Anterior cingulate cortex (tissue), 58 donors: Measurements from ENCODE around the gene BGLAP.
"Not testable (repeated sequence)": the region's sequence is repeated elsewhere in the genome, so short reads cannot be mapped to it uniquely, and the experiment has no call there.

Experiments
- DNase-seq, 58 donors: peaks; one replicate each; lab custom pipeline; 2025; lab: John Stamatoyannopoulos, UW

Gene BGLAP

DNA sequence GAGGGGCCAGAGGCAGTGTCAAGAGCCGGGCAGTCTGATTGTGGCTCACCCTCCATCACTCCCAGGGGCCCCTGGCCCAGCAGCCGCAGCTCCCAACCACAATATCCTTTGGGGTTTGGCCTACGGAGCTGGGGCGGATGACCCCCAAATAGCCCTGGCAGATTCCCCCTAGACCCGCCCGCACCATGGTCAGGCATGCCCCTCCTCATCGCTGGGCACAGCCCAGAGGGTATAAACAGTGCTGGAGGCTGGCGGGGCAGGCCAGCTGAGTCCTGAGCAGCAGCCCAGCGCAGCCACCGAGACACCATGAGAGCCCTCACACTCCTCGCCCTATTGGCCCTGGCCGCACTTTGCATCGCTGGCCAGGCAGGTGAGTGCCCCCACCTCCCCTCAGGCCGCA lies at the start of gene BGLAP:
TSS of gene BGLAP (plus strand) at position 259 of the 400 bp plus-strand sequence. CDS start at position 307, 48 bp downstream.
- no peak for DNase-seq

DNA sequence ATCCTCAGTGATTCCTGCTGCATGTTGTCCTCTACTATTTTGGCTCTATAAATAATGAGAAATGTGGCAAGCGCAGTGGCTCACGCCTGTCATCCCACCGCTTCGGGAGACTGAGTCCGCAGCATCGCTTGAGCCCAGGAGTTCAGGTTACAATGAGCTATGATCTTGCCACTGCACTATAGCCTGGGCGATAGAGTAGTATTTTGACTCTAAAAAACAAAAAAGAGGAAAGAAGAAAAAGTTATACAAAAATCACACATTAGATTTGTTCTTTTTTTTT lies 48.8 kb upstream of the BGLAP start:
- DNase-seq, result no peak

DNA sequence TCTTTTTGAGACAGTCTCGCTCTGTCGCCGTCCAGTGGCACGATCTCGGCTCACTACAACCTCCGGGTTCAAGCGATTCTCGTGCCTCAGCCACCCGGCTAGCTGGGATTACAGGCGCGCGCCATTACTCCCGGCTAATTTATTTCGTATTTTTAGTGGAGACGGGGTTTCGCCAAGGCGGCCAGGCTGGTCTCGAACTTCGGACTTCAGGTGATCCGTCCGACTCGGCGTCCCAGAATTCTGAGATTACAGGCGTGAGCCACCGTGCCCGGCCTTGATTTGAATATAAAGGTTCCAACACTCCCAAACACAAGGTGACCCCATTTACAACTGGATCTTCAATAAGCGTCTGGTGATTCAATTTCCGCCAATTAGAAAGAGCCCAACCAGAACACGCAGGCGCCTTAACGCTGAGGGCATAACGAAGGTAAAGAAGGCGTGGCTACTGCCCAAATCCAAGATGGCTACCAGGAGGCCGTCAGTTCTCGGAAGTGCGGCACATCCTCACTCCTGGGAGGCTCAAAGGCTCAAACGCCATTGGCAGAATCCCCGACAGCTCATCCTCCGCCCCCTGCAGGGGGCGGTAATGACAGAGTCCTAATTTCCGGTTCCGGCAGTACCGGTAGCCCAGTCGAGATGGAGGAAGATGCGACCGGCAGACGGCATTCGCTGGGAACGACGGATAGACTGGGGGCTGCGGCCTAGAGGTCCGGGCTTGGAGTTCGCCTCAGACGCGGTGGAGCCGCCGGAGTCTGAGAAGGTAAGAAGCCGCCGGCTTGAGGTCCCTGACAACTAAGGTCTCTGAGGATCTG lies 48.3 kb upstream of the BGLAP start, which contains the start of gene SLC25A44:
TSS of gene SLC25A44 (plus strand) at position 617 of the 812 bp plus-strand sequence. CDS start 5,744 bp downstream, outside the sequence.
- peak; percentile 74 to 99 (median 97) for DNase-seq

DNA sequence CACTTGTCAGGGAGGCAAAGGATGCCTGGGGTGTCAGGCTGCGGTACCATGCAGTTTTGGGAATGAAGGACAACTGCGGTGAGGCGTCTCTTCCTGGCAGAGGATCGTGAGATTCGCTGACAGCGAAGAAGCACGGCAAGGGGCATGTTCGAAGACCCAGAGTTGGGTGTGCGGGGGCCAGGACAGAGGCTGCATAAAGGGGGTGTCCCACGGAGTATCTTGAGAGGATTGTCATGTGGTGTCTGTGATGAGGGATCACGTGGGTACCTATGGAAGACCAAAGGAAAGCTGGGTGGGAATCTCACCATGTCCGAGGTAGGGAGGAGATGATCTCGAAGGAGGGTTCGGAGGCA lies 47.7 kb upstream of the BGLAP start:
- peak in 19 of 58 donors; percentile 19 to 67 (median 51) for DNase-seq

DNA sequence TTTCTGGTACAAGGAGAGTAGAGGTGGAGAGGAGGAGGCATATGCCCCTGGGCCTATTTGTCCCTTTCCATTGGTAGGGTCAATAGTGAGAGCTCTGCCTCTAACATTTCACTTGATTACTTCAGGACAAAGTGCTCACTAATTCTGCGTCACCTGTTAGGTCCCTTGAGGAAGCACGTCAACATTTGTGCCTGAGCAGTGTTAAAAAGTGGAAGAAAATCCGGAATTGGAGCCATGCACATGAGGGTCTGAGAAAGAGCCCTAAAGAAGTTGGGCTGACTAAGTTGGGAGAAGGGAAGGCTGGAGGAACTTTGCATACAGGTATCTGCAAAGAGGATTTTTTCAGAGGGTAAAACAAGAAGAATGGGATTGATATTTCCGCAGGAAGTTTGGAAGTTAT lies 46.1 kb upstream of the BGLAP start:
- DNase-seq, result no peak

DNA sequence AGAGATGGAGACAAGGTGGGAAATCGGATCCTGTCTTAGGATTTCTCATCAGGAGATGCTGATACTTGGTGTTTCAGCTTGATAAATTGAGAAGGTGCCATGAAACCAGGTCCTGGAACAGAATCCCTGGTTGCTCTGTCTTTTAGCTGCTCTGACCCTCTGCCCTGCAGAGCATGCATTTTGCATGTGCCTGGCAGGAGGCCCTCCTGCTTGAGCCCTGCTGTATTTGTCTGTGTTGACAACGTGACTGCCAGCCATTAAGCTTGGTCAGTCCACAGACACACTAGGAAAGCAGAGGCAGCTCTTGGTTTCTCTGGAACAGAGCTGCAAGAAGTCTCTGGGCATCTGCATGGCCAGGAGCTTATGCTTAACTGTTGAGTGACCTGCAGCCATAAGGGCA lies 45.5 kb upstream of the BGLAP start:
- DNase-seq, result no peak

DNA sequence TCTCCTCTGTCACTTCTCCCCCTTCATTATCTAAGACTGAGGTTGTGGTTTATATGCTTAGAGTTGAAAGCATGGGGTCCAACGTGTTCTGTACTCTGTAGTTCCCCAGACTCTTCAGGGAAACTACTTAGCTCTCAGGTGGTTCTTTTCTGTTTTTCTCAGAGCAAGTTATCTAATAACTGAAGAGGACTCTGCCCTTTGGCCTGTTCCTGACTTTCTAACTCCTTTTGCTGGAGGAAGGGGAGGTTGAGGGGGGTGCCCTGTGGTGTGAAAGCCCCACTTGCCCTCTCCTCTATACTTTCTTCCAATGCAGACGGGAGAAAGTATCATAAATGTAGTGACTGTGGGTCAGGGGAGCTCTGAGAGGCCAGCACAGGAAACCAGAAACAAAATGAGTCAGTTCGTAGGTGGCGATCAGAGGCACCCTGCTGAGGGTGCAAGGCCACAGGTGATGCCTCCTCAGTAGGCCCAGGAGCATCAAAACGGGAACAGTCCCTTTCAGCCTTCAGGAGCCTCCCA lies 43.1 kb upstream of the BGLAP start:
- DNase-seq, result no peak

DNA sequence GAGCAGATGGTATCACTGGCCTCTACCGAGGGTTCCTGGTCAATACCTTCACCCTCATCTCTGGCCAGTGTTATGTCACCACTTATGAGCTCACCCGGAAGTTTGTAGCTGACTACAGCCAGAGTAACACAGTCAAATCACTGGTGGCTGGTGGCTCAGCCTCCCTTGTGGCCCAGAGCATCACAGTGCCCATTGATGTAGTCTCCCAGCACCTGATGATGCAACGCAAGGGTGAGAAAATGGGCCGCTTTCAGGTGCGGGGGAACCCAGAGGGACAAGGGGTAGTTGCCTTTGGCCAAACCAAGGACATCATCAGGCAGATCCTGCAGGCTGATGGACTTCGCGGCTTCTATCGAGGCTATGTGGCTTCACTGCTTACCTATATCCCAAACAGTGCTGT lies 41.9 kb upstream of the BGLAP start:
- no peak for DNase-seq

DNA sequence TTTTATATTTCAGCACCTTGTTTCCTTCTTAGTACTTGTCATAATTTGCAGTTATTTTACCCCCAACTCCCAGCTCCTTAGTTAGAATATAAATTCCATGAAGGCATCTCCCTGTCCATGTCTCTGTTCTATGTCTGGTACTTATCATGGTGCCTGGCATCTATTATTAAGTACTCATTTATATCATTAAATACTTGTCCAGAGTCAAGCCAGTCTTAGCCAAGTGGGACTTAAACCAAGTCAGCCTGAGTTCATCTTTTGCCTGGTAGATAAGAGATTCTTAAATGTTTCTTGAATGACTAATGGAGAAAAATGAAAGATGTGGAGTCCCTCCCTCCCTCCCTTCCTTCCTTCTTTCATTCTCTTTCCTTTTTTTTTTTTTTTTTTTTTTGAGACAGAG lies 38.7 kb upstream of the BGLAP start:
- DNase-seq, result no peak

DNA sequence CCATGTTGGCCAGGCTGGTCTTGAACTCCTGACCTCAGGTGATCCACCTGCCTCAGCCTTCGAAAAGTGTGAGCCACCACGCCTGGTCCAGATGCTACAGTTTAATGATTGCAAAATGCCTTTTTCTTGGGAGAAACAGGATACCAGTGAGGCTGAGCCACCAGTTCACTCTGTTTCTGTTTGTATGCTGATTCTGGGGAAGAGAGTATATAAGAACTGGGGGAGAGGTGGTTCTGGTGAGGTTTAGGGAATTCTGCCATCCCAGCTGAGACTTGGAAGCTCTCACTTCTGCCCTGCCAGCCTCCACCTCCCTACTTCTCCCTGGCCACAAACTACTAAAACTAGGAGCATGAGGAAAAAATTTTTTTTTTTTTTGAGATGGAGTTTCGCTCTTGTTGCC lies 37.3 kb upstream of the BGLAP start:
- no peak for DNase-seq

DNA sequence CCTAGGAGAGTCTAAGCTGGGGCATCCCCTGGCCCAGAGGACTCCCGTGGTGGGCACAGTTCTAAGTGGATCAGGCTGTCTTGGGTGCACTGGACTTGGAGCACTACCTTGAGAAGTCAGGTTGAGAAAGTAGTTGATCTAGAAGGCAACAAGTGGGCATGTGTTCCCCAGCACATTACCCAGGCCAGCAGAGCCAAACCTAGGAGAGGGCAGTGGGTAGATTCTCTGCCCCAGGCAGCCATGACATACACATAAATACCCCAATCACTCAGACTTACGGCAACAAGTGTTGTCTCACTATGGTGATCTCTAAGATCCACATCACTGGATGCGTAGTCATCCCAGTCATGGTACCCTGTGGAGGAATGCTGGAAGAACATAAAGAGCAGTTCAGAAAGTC lies 30.7 kb upstream of the BGLAP start:
- no peak for DNase-seq

DNA sequence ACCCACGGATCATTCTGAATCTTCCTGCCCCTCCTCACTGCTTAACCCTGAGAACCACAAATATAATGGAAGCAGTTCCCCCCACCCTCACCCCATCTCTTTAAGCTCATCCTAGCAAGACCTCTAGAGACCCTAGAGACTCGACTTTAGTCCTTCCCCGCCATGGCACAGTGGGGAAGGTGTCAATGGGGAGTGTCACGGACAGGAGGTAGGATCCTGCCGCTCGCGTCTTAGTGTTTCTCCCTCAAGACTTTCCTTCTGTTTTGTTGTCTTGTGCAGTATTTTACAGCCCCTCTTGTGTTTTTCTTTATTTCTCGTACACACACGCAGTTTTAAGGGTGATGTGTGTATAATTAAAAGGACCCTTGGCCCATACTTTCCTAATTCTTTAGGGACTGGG lies 29.9 kb upstream of the BGLAP start:
- DNase-seq, result no peak

DNA sequence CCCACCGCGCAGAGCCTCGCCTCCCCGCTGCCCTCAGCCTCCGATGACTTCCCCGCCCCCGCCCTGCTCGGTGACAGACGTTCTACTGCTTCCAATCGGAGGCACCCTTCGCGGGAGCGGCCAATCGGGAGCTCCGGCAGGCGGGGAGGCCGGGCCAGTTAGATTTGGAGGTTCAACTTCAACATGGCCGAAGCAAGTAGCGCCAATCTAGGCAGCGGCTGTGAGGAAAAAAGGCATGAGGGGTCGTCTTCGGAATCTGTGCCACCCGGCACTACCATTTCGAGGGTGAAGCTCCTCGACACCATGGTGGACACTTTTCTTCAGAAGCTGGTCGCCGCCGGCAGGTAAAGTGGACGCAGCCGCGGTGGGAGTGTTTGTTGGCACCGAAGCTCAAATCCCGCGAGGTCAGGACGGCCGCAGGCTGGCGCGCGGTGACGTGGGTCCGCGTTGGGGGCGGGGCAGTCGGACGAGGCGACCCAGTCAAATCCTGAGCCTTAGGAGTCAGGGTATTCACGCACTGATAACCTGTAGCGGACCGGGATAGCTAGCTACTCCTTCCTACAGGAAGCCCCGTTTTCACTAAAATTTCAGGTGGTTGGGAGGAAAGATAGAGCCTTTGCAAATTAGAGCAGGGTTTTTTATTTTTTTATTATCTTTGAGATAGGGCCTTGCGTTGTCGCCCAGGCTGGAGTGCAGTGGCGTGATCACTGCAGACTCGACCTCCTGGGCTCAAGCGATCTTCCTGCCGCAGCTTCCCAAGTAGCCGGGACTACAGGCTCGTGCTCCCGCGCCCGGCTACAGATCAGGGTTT lies 28.9 kb upstream of the BGLAP start, which contains the start of gene PMF1:
TSS of gene PMF1 (plus strand) at position 175 of the 811 bp plus-strand sequence. CDS start at position 184, 9 bp downstream.
- DNase-seq, result peak; percentile 85 to 99 (median 96)

DNA sequence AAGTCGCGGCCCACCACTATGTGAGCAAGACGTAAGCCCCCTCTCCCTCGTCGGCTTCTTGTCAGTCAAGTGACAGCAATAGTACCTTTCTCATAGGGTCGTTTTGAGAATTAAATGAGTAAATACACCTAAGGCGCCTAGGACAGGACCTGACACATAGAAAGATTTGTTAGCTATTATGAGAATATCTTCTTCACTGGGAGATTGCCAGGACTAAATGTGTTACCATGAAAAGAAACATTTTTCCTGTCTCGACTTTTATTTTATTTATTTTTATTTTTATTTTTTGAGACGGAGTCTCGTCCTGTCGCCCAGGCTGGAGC lies 28.4 kb upstream of the BGLAP start:
- no peak for DNase-seq

DNA sequence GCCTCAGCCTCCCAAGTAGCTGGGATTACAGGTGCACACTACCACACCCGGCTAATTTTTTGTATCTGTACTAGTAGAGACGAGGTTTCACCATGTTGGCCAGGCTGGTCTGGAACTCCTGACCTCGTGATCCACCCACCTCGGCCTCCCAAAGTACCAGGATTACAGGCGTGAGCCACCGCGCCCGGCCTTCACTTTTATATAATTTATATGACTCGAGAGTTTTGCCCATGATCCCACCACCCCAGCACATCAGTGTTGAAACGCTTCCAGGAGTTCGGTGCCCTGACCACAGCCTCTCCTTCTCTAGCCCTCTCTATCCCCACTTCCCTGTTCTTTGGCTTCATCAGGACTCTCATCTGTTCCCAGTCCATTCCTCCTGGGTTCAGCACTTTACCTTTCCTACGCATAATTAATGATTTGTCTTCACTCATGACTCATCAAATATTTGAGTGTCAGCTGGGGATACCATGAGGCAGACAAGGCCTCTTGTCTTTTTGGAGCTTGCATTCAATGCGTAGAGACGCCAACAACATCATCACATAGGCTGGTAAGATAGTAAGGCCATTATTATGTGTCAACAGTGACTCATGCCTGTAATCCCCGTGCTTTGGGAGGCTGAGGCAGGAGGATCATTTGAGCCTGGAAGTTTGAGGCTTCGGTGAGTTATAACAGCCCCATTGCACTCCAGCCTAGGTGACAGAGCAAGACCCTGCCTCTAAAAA lies 27.8 kb upstream of the BGLAP start:
- DNase-seq, result peak in 1 of 58 donors; percentile 23

DNA sequence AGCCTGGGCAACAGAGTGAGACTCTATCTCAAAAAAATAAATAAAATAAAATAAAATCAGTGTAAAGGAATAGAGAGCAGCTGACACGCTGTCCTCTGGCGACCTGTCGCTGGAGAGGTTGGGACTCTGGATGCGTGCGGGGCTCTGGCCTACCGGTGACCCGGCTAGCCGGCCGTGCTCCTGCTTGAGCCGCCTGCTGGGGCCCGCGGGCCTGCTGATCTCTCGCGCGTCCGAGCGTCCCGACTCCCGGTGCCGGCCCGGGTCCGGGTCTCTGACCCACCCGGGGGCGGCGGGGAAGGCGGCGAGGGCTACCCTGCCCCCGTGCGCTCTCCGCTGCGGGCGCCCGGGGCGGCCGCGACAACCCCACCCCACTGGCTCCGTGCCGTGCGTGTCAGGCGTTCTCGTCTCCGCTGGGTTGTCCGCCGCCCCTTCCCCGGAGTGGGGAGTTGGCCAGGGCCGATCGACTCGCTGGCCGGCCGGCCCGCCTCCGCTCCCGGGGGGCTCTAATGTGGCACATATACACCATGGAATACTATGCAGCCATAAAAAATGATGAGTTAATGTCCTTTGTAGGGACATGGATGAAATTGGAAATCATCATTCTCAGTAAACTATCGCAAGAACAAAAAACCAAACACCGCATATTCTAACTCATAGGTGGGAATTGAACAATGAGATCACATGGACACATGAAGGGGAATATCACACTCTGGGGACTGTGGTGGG lies 25.5 kb upstream of the BGLAP start:
- not testable (repeated sequence) for DNase-seq

DNA sequence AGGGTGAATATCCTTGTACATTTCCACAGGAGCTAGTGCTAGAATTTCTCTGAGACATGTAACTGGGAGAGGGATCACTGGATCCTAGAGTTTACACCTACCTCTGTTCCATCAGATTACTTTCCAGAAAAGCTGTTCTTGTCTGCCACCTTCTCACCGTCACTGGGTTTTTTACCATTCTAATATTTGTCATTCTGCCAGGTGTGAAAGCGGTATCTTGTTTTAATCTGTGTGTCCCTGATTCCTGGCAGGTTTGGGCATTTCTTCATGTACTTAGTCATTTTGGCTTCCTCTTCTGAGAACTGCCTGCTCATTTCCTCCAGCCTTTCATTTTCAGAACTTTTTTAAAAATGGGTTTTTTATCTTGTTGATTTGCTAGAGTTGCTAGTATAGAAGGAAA lies 24.1 kb upstream of the BGLAP start:
- DNase-seq, result no peak

DNA sequence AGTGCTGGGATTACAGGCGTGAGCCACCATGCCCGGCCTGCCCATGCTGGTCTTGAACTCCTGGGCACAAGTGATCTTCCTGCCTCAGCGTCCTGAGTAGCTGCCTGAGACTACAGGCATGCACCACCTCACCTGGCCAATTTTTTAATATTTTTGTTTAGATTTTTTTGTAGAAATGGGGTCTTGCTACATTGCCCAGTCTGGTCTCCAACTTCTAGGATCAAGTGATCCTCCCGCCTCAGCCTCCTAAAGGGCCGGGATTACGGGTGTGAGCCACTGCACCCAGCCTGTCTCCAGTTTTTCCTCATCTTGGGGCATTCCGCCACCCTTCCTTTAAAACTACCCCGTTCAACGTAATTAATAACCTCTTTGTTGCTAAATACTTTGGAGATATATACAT lies 21.8 kb upstream of the BGLAP start:
- DNase-seq, result no peak

DNA sequence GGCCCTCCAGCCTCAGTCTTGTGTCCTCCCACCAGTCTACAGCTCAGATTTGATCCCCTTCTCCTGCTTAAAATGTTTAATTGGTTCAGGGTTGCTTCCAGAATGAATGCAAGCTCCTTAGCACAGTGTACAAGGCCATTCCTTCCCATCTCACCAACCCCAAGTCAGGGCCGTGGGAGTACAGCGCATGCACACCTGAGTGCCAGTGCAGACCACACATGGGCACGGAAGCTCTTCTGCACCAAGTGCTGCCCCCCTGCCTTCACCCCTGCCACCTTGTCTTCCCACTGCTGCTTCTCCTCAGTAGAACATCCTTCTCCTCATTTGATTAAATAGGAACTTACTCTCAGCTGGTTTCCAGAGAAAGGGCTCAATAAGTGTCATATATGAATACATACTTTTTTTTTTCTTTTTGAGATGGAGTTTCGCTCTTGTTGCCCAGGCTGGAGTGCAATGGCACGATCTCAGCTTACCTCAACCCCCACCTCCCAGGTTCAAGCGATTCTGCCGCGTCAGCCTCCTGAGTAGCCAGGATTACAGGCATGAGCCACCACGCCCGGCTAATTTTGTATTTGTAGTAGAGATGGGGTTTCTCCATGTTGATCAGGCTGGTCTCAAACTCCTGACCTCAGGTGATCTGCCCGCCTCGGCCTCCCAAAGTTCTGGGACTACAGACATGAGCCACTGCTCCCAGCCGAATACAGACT lies 19.8 kb upstream of the BGLAP start:
- no peak for DNase-seq

DNA sequence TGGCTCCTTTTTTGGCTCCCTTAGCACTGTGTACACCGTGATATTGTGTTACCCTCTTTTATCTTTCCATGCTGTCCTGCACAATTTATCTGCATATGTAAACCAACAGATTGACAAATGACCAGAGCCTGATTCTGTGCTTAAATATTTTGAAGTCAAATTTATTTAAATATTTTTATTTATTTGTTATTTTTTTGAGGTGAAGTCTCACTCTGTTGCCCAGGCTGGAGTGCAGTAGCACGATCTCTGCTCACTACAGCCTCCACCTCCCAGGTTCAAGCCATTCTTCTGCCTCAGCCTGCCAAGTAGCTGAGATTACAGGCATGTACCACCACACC lies 16.3 kb upstream of the BGLAP start:
- DNase-seq, result no peak
